HG03045 (cell line): Measurements from ENCODE around the gene ALDOA.
"Not testable (repeated sequence)": the region's sequence is repeated elsewhere in the genome, so short reads cannot be mapped to it uniquely, and the experiment has no call there.

ENCODE experiments used
- ATAC-seq: cut with Tn5 transposase; IDR thresholded peaks from one replicate; pipeline ENCODE4 v1.9.1; 2021; ENCODE audit warnings: mild to moderate bottlenecking, moderate library complexity; ENCODE audit not compliant: unreplicated experiment

Gene ALDOA

DNA sequence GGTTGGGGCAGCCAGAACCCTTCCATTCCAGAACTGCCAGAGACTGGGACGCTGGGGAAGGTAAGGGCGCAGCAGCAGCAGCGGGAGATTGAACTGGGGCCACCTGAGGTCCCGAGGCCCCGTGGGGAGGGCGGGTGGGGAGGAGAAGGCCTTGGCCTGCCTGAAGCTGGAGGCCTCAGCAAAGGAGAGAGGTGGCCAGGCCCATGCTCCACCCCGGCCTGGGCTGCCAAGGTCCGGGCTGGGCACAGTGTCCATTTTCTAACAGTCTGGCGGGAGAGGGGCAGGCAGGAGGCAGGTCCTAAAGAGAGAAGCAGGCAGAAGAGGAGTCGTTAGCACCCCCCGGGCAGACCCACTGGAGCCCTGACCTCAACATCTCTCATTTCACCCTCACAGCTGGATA, 48.9 kb downstream of the ALDOA start:
- ATAC-seq, result no peak

DNA sequence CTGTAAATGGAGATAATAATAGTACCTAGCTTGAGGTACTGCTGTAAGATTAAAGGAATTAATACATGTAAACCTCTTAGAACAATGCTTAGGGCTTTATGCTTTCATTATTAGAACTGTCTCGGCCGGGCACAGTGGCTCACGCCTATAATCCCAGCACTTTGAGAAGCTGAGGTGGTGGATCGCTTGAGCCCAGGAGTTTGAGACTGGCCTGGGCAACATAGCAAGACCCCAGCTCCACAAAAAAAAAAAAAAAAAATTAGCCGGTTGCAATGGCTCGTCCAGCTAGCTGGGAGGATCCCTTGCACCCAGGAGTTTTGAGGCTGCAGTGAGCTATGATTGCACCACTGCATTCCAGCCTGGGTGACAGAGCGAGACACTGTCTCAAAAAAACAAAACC, 49.3 kb downstream of the ALDOA start:
- not testable (repeated sequence) for ATAC-seq

DNA sequence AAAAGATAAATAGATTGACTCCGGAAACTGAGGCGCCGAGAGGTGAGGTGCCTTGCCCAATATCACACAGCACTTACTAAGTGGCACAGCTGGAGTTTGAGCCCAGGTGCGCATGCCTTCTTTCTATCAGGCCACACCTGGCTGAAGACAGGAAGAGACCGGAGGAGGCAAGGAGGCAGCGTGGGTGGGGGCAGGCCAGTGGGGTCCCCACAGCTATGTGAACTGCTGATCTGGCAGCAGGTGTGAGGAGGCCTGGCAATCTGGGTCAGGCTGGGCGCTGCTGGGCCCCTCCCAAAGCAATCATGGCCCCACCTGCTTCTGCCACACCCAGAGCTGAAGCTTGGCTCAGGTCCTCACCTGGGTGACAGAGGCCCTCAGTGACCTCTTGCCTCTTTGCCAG, 49.7 kb downstream of the ALDOA start:
- ATAC-seq, result no peak

DNA sequence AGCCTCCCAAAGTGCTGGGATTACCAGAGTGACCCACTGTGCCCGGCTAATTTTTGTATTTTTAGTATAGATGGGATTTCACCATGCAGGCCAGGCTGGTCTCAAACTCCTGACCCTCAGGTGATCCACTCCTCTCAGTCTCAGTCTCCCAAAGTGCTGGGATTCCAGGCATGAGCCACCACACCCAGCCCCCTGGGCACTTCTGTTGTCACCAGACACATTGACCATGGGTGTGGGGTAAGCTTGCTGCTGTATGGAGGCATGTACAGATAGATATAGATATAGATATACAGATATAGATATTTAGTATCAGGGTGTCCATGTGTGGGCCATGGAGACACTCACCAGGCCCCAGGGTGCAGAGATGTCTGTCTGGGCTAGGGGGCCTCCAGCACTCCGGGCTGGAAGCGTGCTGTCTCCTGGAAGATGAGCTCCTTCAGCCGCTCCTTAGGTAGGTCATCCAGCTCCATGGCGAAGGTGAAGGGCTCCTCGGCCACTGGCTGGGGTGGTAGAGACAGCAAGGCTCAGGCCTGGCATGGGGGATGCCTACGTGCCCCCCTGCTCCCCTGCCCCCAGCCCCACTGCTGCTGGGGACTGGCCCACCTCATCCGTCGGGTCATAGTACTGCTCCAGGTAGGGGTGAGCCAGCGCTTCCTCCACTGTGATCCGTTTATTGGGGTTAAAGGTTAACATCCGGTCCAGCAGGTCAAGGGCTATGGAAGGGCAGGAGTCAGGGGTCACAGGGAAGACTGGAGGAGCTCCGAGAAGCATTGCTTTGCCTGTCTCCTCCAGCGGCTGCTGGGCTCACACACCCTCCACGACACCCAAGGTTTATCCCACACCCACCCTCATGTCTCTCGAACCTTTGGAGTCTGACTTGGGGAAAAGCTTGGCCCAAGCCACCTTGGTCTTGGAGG, 51.0 kb downstream of the ALDOA start:
- no peak for ATAC-seq

DNA sequence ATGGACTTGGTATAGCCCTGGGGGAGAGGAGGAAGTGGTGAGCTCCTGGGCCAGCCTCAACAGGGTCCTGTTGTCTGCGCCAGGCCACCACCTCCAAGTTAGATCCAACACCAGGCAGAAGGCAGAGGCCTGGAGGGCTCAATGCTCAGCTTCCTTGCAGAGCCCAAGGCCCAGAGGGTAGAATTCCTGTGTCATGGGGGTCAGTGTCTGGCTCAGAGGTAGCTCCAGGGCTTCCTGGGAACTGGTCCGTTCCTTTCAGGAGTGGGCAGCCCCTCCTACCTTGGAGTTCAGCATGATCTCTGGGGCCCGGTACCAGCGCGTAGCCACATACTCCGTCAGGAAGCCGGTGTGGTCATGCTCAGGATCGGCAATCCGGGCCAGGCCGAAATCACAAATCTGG, 52.2 kb downstream of the ALDOA start:
- no peak for ATAC-seq

DNA sequence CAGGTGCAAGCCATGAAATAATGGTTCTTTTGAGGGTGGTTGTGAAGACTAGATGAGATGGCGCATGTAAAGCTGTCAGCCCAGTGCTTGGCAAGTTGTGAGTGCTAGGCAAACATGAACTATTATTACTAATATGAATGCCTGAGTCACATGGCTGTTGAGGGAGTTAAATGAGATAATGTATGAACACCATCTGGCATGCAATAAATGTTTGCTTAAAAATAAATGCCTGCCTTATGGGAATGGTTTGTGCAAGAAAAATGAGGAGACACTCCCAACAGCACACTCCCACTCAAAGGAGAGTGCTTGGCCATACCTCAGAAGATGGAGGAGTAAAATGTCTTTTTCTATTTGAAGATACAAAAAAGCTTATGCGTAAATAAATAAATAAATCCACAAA, 53.9 kb downstream of the ALDOA start:
- ATAC-seq, result no peak
